Activated CD4-positive, CD25-positive, alpha-beta regulatory T cell (primary cell): ENCODE data around the gene C5orf34.
"Not testable (repeated sequence)": the region's sequence is repeated elsewhere in the genome, so short reads cannot be mapped to it uniquely, and the experiment has no call there.

Experiments used
- DNase-seq, 4 experiments: peaks; one replicate each; lab custom pipeline; 2025; lab: John Stamatoyannopoulos, UW

The C5orf34 gene

GRCh38 chr5:43514816-43515677 lies at the start of gene C5orf34:
TSS of gene C5orf34 (minus strand) at chr5:43515148. CDS start at chr5:43509339, 5,809 bp downstream.
- DNase-seq: peak; percentile 82 to 92 (median 86)

GRCh38 chr5:43564289-43564850 lies 49.4 kb upstream of the C5orf34 start:
- DNase-seq: no peak

GRCh38 chr5:43563321-43563720 lies 48.4 kb upstream of the C5orf34 start:
- DNase-seq: no peak

- no peak for DNase-seq
Measured at GRCh38 chr5:43561356-43561755, 46.4 kb upstream of the C5orf34 start.

- DNase-seq: no peak
Measured at GRCh38 chr5:43560128-43560527, 45.2 kb upstream of the C5orf34 start.

GRCh38 chr5:43556857-43557542 lies 42.1 kb upstream of the C5orf34 start, which contains the start of gene PAIP1:
TSS of gene PAIP1 (minus strand) at chr5:43557077. CDS start at chr5:43556846, 231 bp downstream.
- DNase-seq: peak; percentile 60 to 80 (median 76)

GRCh38 chr5:43556607-43556856 lies 41.6 kb upstream of the C5orf34 start:
- DNase-seq: not testable (repeated sequence)

GRCh38 chr5:43555895-43556606 lies 41.1 kb upstream of the C5orf34 start:
- peak; percentile 19 to 40 (median 28) for DNase-seq

- no peak for DNase-seq
Measured at GRCh38 chr5:43554497-43554896, 39.5 kb upstream of the C5orf34 start.

GRCh38 chr5:43553381-43553780 lies 38.4 kb upstream of the C5orf34 start:
- no peak for DNase-seq

- DNase-seq: no peak
Measured at GRCh38 chr5:43551731-43552130, 36.8 kb upstream of the C5orf34 start.

GRCh38 chr5:43549272-43549671 lies 34.3 kb upstream of the C5orf34 start:
- DNase-seq: not testable (repeated sequence)

- DNase-seq: no peak
Measured at GRCh38 chr5:43548358-43548757, 33.4 kb upstream of the C5orf34 start.

GRCh38 chr5:43547532-43547931 lies 32.6 kb upstream of the C5orf34 start:
- DNase-seq: no peak

- no peak for DNase-seq
Measured at GRCh38 chr5:43543434-43543833, 28.5 kb upstream of the C5orf34 start.

GRCh38 chr5:43540746-43541145 lies 25.8 kb upstream of the C5orf34 start:
- DNase-seq: no peak

- DNase-seq: no peak
Measured at GRCh38 chr5:43536972-43537371, 22.0 kb upstream of the C5orf34 start.

- DNase-seq: no peak
Measured at GRCh38 chr5:43533646-43534045, 18.7 kb upstream of the C5orf34 start.

GRCh38 chr5:43530648-43531047 lies 15.7 kb upstream of the C5orf34 start:
- DNase-seq: no peak

- DNase-seq: no peak
Measured at GRCh38 chr5:43523662-43524072, 8.7 kb upstream of the C5orf34 start.

GRCh38 chr5:43520615-43521014 lies 5.7 kb upstream of the C5orf34 start:
- DNase-seq: no peak

GRCh38 chr5:43515678-43516048 lies 715 bp upstream of the C5orf34 start:
- no peak for DNase-seq

GRCh38 chr5:43514471-43514815 lies 505 bp downstream of the C5orf34 start:
- DNase-seq: peak in 1 of 4 experiments; percentile 20
